PFSK-1 (cell line): ENCODE results near the gene PDHB.

ENCODE experiments used
- POLR2AphosphoS5 ChIP-seq: IDR thresholded peaks from 2 replicates; pipeline ENCODE4 v1.6.1; 2012; ENCODE audit warnings: low read depth, mild to moderate bottlenecking, control low read depth, low read length, moderate library complexity
- TAF1 ChIP-seq: IDR thresholded peaks from 2 replicates; pipeline ENCODE4 v1.6.1; 2012; ENCODE audit warnings: low read length, control low read depth, borderline replicate concordance; ENCODE audit not compliant: insufficient read depth

GRCh38 chr3:58388550-58389091, 45.0 kb downstream of the PDHB start:
- TF ChIP-seq TAF1 (no peak), POLR2AphosphoS5 (no peak)
